ENCODE results near the gene MUC5AC.

DNA sequence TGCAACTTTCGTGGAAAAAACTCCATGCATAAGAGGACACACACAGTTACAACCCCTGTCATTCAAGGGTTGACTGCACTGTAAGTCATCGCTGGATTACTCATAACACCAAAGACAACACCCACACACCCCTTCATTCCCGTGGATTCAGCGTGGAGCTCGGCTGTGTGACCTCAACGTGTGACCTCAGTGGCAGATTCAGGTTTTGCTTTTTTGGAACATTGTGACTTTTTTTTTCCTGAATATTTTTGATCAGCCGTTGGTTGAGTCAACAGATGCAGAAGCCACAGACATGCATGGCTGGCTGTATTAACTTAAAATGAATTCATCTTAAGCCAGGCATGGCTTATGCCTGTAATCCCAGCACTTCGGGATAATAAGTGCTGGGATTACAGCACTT is 19.7 kb upstream of the MUC5AC start:
- TF ChIP-seq POLR2A (IDR thresholded peaks at IDR 0.05; ENCODE audit: extremely low read depth, insufficient read length) (no peak), MYC (IDR thresholded peaks at IDR 0.05; ENCODE audit: low read depth, low read length) (no peak)
- TF ChIP-seq, protein P1, sequence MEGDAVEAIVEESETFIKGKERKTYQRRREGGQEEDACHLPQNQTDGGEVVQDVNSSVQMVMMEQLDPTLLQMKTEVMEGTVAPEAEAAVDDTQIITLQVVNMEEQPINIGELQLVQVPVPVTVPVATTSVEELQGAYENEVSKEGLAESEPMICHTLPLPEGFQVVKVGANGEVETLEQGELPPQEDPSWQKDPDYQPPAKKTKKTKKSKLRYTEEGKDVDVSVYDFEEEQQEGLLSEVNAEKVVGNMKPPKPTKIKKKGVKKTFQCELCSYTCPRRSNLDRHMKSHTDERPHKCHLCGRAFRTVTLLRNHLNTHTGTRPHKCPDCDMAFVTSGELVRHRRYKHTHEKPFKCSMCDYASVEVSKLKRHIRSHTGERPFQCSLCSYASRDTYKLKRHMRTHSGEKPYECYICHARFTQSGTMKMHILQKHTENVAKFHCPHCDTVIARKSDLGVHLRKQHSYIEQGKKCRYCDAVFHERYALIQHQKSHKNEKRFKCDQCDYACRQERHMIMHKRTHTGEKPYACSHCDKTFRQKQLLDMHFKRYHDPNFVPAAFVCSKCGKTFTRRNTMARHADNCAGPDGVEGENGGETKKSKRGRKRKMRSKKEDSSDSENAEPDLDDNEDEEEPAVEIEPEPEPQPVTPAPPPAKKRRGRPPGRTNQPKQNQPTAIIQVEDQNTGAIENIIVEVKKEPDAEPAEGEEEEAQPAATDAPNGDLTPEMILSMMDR (IDR thresholded peaks at IDR 0.05; ENCODE audit: low read depth, low read length), result no peak

All from NB4 (cell line).